HEK293 (cell line): Measurements from ENCODE around the gene TNIP3.

Source experiments
- GLI2 ChIP-seq: fragments of 450-650 bp; formaldehyde crosslinking; IDR thresholded peaks from 2 replicates; pipeline ENCODE4; 2017; ENCODE audit warnings: missing biosample characterization, missing genetic modification characterization, low read depth, borderline replicate concordance
- GLI4 ChIP-seq: fragments of 450-650 bp; formaldehyde crosslinking; IDR thresholded peaks from 2 replicates; pipeline ENCODE4 v1.5.1; 2016; ENCODE audit warnings: missing biosample characterization, missing genetic modification characterization
- YY1 ChIP-seq: fragments of 450-650 bp; formaldehyde crosslinking; IDR thresholded peaks from 2 replicates; pipeline ENCODE4 v1.5.1; 2018; ENCODE audit warnings: missing biosample characterization, missing genetic modification characterization
- ZBTB20 ChIP-seq: fragments of 450-650 bp; formaldehyde crosslinking; IDR thresholded peaks from 2 replicates; pipeline ENCODE4 v1.5.1; 2016; ENCODE audit warnings: missing biosample characterization, missing genetic modification characterization
- ZNF239 ChIP-seq: fragments of 450-650 bp; formaldehyde crosslinking; IDR thresholded peaks from 2 replicates; pipeline ENCODE4 v1.5.1; 2016; ENCODE audit warnings: missing biosample characterization, missing genetic modification characterization
- ZNF274 ChIP-seq, 2 experiments: fragments of 200-500 bp in 1 of 2; fragments of 450-650 bp in 1 of 2; sonication (Bioruptor generic) in 1 of 2; formaldehyde crosslinking in 1 of 2; IDR thresholded peaks; 2 replicates each; pipeline versions ENCODE4 v1.5.1 to v1.6.1; 2014 to 2016; ENCODE audit warnings: borderline replicate concordance in 1 of 2, inconsistent platforms in 1 of 2, low read length in 1 of 2, missing biosample characterization in 1 of 2, missing genetic modification characterization in 1 of 2
- ZNF324 ChIP-seq: fragments of 450-650 bp; formaldehyde crosslinking; IDR thresholded peaks from 2 replicates; pipeline ENCODE4 v1.5.1; 2016; ENCODE audit warnings: missing biosample characterization, missing genetic modification characterization
- ZNF416 ChIP-seq: fragments of 450-650 bp; formaldehyde crosslinking; IDR thresholded peaks from 2 replicates; pipeline ENCODE4 v1.5.1; 2016; ENCODE audit warnings: missing biosample characterization, missing genetic modification characterization
- ZNF510 ChIP-seq: fragments of 450-650 bp; formaldehyde crosslinking; IDR thresholded peaks from 2 replicates; pipeline ENCODE4 v1.5.1; 2018; ENCODE audit warnings: mild to moderate bottlenecking, missing genetic modification characterization, missing biosample characterization; ENCODE audit not compliant: insufficient replicate concordance
- TF ChIP-seq, protein P1 (sequence below): fragments of 450-650 bp; formaldehyde crosslinking; IDR thresholded peaks from 2 replicates; pipeline ENCODE4 v1.5.1; 2016; ENCODE audit warnings: missing biosample characterization, missing genetic modification characterization
- TF ChIP-seq, protein P2 (sequence below): fragments of 450-650 bp; formaldehyde crosslinking; IDR thresholded peaks from 2 replicates; pipeline ENCODE4 v1.5.1; 2016; ENCODE audit warnings: missing biosample characterization, missing genetic modification characterization

DNA sequence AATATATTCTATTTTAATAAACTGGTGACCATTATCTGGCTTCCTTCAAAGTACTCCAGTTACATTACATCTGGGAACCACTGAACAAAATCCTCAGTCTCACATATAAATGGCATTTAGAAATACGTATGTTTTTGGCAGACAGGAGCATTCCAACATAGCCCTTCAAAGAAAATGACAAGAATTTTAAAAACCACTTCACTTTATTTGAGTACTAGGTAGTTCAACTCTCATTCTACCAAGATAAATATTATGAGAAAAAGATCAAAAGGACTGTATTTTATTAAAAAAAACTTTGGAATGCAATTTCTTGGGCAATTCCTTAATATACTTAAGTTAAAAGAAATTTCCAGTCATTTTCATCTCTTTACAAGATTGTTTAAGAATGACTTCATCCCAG lies 17.6 kb downstream of the TNIP3 start:
- TF ChIP-seq ZNF239: no peak
- TF ChIP-seq, protein P1, sequence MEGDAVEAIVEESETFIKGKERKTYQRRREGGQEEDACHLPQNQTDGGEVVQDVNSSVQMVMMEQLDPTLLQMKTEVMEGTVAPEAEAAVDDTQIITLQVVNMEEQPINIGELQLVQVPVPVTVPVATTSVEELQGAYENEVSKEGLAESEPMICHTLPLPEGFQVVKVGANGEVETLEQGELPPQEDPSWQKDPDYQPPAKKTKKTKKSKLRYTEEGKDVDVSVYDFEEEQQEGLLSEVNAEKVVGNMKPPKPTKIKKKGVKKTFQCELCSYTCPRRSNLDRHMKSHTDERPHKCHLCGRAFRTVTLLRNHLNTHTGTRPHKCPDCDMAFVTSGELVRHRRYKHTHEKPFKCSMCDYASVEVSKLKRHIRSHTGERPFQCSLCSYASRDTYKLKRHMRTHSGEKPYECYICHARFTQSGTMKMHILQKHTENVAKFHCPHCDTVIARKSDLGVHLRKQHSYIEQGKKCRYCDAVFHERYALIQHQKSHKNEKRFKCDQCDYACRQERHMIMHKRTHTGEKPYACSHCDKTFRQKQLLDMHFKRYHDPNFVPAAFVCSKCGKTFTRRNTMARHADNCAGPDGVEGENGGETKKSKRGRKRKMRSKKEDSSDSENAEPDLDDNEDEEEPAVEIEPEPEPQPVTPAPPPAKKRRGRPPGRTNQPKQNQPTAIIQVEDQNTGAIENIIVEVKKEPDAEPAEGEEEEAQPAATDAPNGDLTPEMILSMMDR (tag by site-specific recombination): no peak
- no peak for TF ChIP-seq GLI4 (tag by site-specific recombination)
- no peak for TF ChIP-seq YY1 (tag by site-specific recombination)
- no peak for TF ChIP-seq ZNF416
- TF ChIP-seq, protein P2, sequence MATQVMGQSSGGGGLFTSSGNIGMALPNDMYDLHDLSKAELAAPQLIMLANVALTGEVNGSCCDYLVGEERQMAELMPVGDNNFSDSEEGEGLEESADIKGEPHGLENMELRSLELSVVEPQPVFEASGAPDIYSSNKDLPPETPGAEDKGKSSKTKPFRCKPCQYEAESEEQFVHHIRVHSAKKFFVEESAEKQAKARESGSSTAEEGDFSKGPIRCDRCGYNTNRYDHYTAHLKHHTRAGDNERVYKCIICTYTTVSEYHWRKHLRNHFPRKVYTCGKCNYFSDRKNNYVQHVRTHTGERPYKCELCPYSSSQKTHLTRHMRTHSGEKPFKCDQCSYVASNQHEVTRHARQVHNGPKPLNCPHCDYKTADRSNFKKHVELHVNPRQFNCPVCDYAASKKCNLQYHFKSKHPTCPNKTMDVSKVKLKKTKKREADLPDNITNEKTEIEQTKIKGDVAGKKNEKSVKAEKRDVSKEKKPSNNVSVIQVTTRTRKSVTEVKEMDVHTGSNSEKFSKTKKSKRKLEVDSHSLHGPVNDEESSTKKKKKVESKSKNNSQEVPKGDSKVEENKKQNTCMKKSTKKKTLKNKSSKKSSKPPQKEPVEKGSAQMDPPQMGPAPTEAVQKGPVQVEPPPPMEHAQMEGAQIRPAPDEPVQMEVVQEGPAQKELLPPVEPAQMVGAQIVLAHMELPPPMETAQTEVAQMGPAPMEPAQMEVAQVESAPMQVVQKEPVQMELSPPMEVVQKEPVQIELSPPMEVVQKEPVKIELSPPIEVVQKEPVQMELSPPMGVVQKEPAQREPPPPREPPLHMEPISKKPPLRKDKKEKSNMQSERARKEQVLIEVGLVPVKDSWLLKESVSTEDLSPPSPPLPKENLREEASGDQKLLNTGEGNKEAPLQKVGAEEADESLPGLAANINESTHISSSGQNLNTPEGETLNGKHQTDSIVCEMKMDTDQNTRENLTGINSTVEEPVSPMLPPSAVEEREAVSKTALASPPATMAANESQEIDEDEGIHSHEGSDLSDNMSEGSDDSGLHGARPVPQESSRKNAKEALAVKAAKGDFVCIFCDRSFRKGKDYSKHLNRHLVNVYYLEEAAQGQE (tag by site-specific recombination): no peak
- no peak for TF ChIP-seq ZNF274 (IDR thresholded peaks at IDR 0.05; ENCODE audit: low read length)
- TF ChIP-seq ZNF274 (tag by site-specific recombination; IDR thresholded peaks at IDR 0.05; ENCODE audit: borderline replicate concordance): no peak
- TF ChIP-seq ZNF510 (tag by site-specific recombination): no peak
- no peak for TF ChIP-seq ZNF324 (tag by site-specific recombination)
- no peak for TF ChIP-seq GLI2 (tag by site-specific recombination)
- no peak for TF ChIP-seq ZBTB20 (tag by site-specific recombination)
